HG02885 (cell line): ENCODE measurements around the gene ATOH8.

Experiments
- ATAC-seq: cut with Tn5 transposase; IDR thresholded peaks from one replicate; pipeline ENCODE4 v1.9.1; 2021; ENCODE audit warnings: mild to moderate bottlenecking; ENCODE audit not compliant: unreplicated experiment, poor library complexity

Gene ATOH8

DNA sequence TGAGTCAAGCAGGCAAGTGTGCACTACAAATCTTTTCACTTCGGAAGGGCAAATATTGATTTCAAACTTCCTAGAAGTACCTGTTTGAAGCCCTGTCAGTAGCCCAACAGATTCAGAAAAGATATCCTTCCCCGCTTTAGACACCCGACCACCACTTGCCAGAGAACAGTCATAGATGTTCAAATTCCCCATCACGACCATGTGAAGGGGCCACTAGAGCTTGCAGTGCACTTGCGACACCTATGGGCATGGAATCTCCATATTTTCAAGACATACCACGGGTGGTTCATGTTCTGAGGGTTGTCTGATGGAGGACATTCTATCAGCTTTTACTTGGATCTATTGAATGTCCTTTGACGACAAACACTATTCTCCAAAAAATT is 35.8 kb upstream of the ATOH8 start:
- ATAC-seq: no peak

DNA sequence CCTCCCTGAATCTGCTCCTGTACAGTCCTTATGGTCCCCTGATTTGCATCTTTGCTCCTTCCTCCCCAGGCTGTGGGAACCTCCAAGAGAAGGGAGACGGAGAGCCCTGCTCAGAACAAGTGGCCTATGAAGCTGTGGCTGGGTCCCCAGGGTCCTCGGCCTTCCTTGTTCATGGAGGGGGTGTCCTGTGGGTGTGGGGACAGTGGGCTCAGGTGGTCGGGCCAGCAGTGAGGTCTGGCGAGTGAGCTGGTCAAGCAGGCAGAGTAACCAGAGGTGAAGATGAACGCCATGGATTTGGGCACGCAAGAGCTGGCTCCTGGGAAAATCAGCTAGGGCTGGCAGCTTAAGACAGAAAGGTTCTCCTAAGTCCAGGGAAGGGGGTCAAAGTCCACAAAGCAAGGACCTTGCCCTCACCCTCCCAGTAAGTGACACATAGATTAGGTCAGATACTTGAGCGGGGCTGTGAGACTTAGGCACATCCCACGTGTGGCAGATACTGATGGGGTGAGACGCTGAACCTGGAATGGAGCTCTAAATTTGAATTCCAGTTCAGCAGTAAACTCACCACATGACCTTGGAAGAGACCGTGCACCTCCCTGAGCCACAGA is 34.8 kb upstream of the ATOH8 start:
- ATAC-seq: no peak

DNA sequence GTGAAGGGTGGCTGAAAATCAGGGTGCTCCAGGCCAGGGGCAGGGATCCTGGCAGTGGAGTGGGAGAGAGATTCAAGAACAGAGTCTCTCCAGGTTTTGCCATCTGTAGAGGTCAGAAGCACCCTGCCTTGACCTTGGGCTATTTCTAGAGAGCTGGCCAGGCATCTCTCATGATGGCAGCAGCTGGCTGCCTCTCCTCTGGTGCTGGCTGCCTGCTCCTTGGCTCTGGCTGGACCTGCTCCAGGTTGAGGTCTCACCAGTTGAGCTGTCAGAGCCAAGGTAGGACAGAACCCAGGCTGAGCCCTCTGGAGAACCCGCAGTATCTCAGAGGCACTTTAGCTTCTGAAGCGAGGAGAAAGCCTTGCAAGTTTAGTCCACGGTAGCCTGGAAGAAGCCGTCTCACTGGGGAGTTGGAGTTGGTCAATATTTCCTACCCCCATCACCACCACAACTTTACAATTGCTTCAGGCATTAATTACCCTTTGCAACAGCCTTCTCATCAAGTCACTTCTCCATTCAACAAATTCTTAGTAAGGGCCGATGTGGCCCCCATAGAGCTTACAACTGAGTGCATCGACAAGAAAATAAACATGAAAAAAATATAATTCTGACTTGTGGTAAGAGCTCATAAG is 34.1 kb upstream of the ATOH8 start:
- no peak for ATAC-seq

- no peak for ATAC-seq
Observed at GRCh38 chr2:85720533-85720932, 33.3 kb upstream of the ATOH8 start.

DNA sequence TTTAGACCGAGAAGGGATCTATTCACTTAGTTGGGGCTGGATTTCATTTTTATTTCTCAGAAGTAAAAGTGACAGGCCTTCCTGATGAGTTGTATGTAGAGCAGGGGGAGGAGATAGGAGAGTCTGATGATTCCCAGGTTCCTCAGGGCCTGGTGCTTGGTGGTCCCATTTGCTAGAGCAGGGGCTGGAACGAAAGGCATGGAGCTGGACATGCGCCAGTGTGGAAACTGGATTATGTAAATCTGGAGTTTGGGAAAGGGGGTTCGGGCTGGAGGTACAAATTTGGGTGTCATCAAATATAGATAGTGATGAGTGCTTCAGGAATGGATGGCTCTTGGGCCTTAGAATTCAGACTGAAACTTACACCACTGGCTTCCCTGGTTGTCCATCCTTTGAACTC is 32.1 kb upstream of the ATOH8 start:
- no peak for ATAC-seq

DNA sequence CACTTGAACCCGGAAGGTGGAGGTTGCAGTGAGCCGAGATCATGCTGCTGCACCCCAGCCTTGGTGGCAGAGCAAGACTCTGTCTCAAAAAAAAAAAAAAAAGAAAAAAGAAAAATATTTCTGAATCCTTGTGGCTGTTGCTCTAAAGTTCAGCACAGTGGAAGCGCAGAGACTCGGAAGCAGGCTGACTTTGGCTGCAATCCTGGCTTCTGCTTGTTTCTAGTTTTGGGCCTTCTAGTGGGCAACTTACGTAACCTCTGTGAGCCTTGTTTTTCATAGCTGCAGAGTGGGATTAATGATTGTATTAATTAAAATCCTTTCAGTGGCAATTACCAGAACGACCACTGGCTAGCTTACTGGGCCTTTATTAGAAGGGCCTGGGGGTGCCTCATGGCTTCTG is 31.3 kb upstream of the ATOH8 start:
- no peak for ATAC-seq

- ATAC-seq: no peak
Observed at GRCh38 chr2:85723707-85724360, 30.0 kb upstream of the ATOH8 start.

DNA sequence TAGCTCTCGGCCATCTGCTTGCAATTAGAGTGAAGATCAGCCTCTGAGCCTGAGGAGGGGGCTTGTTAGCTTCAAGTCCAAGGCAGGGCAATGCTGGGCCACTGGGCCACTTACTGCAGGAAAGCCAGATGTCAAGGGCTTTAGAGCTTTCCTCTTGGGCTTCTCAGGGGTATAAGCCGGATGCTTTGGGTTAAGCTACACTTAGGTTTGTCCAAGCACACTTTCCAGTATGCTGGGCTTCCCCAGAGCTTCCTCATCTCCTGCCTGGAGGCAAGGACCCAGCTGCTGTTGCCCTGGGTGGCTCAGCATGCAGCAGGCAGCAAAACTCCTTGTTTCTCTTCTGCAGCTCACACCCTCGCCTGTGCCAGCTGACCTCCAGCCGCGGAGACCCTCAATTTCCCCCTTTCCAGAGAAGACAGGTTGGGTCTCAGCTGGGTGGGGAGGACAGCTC is 29.0 kb upstream of the ATOH8 start:
- ATAC-seq: no peak

GRCh38 chr2:85725451-85725850 is 28.3 kb upstream of the ATOH8 start:
- no peak for ATAC-seq

DNA sequence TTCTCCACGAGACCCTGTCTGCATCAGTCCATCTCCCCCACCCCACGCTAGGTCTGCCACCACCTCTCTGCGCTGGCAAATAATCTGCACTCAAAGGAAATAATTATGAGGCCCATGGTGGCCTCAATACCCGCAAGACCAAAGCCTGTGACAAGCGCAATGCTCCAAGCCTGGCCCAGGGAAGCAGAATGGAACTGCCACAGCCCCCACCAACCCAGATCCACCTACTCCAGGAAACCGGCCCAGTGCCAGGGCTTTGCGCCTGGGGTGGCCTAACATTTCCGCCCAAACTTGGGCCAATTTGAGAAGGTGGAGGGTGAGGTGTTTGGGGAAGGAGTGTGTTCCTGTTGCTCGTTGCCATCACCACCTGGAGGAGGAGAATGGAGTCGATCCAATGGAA is 26.0 kb upstream of the ATOH8 start:
- ATAC-seq: no peak

GRCh38 chr2:85728342-85728741 is 25.4 kb upstream of the ATOH8 start:
- ATAC-seq: no peak

GRCh38 chr2:85728883-85729824 is 24.6 kb upstream of the ATOH8 start:
- ATAC-seq: peak; percentile 66

- no peak for ATAC-seq
Observed at GRCh38 chr2:85729825-85730510, 23.8 kb upstream of the ATOH8 start.

- no peak for ATAC-seq
Observed at GRCh38 chr2:85730686-85731230, 23.0 kb upstream of the ATOH8 start.

GRCh38 chr2:85731606-85732005 is 22.2 kb upstream of the ATOH8 start:
- no peak for ATAC-seq

GRCh38 chr2:85732467-85733120 is 21.2 kb upstream of the ATOH8 start:
- no peak for ATAC-seq

DNA sequence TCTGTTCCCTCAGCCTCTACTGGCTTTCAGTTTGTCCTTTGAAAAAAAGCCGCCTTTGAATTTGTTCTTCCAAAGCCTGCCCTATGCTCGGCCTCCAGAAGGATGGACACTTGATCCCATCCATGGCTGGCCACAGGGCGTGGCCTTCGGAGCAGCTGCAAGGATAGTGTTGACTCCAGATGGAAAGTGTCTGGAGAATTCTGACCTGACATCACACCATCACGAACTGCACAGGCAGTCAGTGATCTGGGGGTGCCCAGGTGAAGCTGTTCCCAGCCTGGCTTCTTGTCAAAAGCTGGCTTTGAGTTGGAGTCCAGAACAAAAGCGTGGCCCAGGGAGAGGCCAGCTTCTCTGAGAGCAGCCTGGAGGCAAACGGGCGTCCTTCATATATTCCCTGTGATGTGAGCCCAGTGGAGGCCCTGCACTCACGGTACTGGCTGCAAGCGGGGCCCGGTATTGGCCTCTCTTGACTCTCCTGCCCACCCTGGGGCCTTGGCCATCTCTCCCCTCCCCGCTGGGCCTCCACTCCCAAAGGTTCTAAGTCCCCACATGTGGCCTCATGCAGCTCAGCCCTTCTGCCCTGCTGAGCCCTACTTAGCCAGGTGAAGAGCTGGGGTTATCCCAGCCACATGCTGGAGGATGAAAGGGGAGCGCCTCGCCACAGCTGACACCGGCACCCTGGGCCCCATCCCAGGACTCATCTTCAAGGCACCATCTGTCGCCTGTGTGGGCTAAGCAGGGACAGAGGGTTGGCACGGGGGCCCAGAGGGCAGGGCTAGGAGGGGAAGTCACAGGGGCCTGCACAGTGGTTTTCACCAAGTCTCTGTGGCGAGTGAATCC is 20.4 kb upstream of the ATOH8 start:
- ATAC-seq: no peak

GRCh38 chr2:85734015-85734414 is 19.8 kb upstream of the ATOH8 start:
- ATAC-seq: no peak
